ENCODE measurements around the gene FHOD3. TPM values are rescaled to one million over a fixed set of nuclear protein-coding genes. Genes with fewer than 3 reads are reported as not detected.

The FHOD3 gene
- total and polyA plus RNA-seq, 7 experiments from 2014 or later: not detected

DNA sequence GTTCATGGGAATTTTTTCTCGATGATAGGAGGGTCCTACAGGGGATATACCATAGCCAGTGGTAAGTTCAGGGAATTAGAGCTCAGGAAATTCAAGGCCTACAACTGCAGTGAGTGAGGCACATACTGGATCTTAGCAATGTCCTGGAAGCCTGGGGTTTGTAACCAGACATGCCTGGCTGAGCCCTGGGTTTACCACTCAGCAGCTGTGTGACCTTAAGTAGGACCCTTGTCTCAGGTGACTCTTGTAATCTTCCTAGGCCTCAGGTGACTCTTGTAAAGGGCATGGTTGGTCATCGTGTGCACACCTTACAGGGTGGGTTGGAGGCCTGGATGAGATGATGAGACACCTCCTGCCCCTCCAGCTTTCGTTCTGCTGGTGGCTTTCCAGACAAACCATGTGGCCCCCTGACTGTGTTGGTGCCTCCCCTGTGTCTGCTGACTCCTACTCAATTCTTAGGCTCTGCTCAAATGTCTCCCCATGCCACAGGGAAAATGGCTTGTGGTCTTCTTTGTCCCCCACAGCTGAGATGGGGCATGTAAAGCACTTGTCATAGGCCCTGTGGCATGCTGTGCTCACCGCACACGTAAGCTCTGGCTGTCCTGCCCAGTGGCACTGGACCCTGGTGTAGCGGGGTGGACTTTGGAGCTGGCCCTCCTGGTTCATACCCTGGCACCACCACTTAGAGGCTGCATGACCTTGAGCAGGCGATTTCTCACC is 94.1 kb downstream of the FHOD3 start:
- Histone ChIP-seq H3K4me3 (ENCODE audit: low read length) (no peak overlapping the region), H3K27me3 (ENCODE audit: control insufficient read depth in 2 of 2, insufficient read depth in 2 of 2, low read length in 2 of 2) (no peaks in the 10 kb centered on the region), H3K36me3 (ENCODE audit: control insufficient read depth in 2 of 3, insufficient read depth in 3 of 3, low read length in 3 of 3) (no peaks in the 10 kb centered on the region), H3K4me1 (ENCODE audit: control insufficient read depth in 2 of 2, insufficient read depth in 2 of 2, low read length in 2 of 2) (no peaks in the 10 kb centered on the region), H3K27ac (ENCODE audit: low read depth, low read length) (no peak overlapping the region), H3K9me3 (ENCODE audit: control insufficient read depth in 2 of 3, low read length in 3 of 3) (no peaks in the 10 kb centered on the region)
- H3K4me1 Mint-ChIP-seq: no peaks in the 10 kb centered on the region
- H3K36me3 Mint-ChIP-seq: no peaks in the 10 kb centered on the region
- no peak overlapping the region for H3K4me3 Mint-ChIP-seq
- intact Hi-C loops (cut with micrococcal nuclease): no loop called here
- ChIA-PET POLR2A (no interaction called here), CTCF (interaction anchor here (0.7 kb wide), 1 partner anchor 904 kb away, joined by 3 read pairs; no protein-coding TSS in a partner anchor)
- peaks cover 0 to 25% (median 6%) of the 10 kb centered on the region in 11 donors for H3K9me3 Mint-ChIP-seq
- no peak for ATAC-seq
- no peak overlapping the region for H3K27ac Mint-ChIP-seq
- H3K27me3 Mint-ChIP-seq: peaks cover 0 to 13% (median 8%) of the 10 kb centered on the region in 5 donors
- DNase-seq: no peak

DNA sequence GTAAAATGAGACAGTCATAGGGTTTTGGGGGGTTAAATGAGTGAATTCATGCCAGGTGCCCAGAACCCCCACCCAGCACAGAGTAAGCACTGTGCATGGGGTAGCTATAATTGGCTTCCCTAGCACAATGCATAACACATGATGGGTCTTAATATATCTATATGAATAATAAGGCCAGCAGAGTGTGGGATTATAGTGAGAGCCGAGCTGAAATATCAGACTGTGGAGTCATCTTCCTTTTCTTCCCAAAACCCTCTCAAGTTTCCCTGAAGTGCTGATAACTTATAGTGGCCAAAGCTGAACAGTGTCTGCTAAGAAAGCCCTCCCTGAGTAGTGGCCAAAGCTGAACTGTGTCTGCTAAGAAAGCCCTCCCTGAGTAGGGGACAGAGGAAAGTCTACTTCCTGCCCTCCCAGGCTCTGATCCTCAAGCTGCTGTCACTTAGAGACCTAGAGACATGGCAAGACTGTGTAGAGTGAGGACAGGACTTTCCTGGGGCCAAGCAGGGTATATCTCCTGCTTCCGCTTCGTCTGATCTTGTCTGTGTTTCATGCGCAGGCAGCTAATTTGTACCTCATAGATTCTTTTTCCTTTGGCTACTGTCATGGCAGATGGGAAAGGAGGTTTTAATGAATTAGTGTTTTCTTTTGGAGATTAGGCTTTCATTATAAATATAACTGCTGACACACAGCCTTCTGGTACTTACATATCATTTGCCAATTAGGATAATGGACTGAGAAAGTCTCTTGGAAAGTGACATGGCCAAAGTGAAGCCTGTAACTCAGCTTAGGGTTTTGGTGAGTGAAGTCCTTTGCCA is 94.9 kb downstream of the FHOD3 start:
- Histone ChIP-seq H3K27ac (ENCODE audit: low read depth, low read length) (no peak overlapping the region), H3K4me3 (ENCODE audit: low read length) (no peak overlapping the region), H3K36me3 (ENCODE audit: control insufficient read depth in 2 of 3, insufficient read depth in 3 of 3, low read length in 3 of 3) (no peaks in the 10 kb centered on the region), H3K4me1 (ENCODE audit: control insufficient read depth in 2 of 2, insufficient read depth in 2 of 2, low read length in 2 of 2) (no peaks in the 10 kb centered on the region), H3K9me3 (ENCODE audit: control insufficient read depth in 2 of 3, low read length in 3 of 3) (no peaks in the 10 kb centered on the region), H3K27me3 (ENCODE audit: control insufficient read depth in 2 of 2, insufficient read depth in 2 of 2, low read length in 2 of 2) (no peaks in the 10 kb centered on the region)
- intact Hi-C loops (cut with micrococcal nuclease): no loop called here
- ATAC-seq: no peak
- Mint-ChIP-seq H3K4me1 (no peaks in the 10 kb centered on the region), H3K4me3 (no peak overlapping the region), H3K9me3 (peaks cover 0 to 33% (median 8%) of the 10 kb centered on the region in 11 donors), H3K27me3 (peaks cover 0 to 13% (median 8%) of the 10 kb centered on the region in 5 donors), H3K27ac (no peak overlapping the region), H3K36me3 (no peaks in the 10 kb centered on the region)
- ChIA-PET CTCF (interaction anchor here (0.6 to 0.7 kb wide), 2 partner anchors 134 to 904 kb away, joined by 3 read pairs; no protein-coding TSS in a partner anchor), POLR2A (no interaction called here)
- no peak for DNase-seq

DNA sequence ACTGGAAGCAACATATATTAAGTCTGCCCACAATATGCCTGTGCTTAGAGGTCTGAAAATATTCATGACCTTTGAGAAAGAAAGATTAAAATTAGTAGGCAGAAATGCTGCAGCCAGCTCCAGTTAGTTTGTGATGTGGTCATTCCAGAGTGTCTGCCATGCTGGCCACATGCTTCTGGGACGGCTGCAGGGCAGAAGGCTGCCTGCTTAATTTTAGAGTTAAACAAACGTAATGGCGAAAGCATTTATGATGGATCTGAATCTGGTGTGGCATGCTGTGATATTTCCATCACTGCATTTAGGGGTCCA is 95.4 kb downstream of the FHOD3 start:
- no peaks in the 10 kb centered on the region for H3K4me1 Mint-ChIP-seq
- no peak overlapping the region for H3K4me3 Mint-ChIP-seq
- Histone ChIP-seq H3K27me3 (ENCODE audit: control insufficient read depth in 2 of 2, insufficient read depth in 2 of 2, low read length in 2 of 2) (no peaks in the 10 kb centered on the region), H3K36me3 (ENCODE audit: control insufficient read depth in 2 of 3, insufficient read depth in 3 of 3, low read length in 3 of 3) (no peaks in the 10 kb centered on the region), H3K4me1 (ENCODE audit: control insufficient read depth in 2 of 2, insufficient read depth in 2 of 2, low read length in 2 of 2) (no peaks in the 10 kb centered on the region), H3K4me3 (ENCODE audit: low read length) (no peak overlapping the region), H3K27ac (ENCODE audit: low read depth, low read length) (no peak overlapping the region), H3K9me3 (ENCODE audit: control insufficient read depth in 2 of 3, low read length in 3 of 3) (no peaks in the 10 kb centered on the region)
- POLR2A ChIA-PET: no interaction called here
- DNase-seq: no peak
- CTCF ChIA-PET: interaction anchor here (0.6 kb wide), 1 partner anchor 135 kb away, joined by 3 read pairs; no protein-coding TSS in a partner anchor
- H3K27ac Mint-ChIP-seq: no peak overlapping the region
- intact Hi-C loops (cut with micrococcal nuclease): no loop called here
- no peak for ATAC-seq
- H3K9me3 Mint-ChIP-seq: peaks cover 0 to 36% (median 8%) of the 10 kb centered on the region in 11 donors
- H3K27me3 Mint-ChIP-seq: peaks cover 0 to 17% (median 8%) of the 10 kb centered on the region in 5 donors
- H3K36me3 Mint-ChIP-seq: no peaks in the 10 kb centered on the region

DNA sequence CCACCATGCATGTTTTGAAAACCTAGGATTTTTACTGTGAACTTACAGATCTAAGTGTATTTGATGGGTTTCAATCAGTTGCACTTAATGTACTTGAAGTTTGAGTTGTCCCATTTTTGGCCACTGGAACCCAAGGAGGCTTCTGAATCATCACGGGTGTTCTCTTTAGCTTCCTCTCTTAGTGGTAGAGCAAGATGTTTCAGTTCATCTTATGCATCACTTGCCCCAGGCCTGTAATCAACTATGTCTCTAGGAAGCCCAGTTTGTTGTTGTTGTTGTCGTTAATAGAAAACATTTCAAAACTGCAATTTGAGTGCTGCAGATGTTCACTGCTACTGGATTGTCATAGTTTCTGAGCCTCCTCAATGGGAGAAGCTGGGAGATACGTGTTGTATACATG is 97.0 kb downstream of the FHOD3 start:
- Mint-ChIP-seq H3K36me3 (no peaks in the 10 kb centered on the region), H3K27me3 (peaks cover 0 to 17% (median 11%) of the 10 kb centered on the region in 5 donors), H3K27ac (no peak overlapping the region), H3K9me3 (peaks cover 0 to 36% (median 8%) of the 10 kb centered on the region in 11 donors), H3K4me1 (no peaks in the 10 kb centered on the region), H3K4me3 (no peak overlapping the region)
- intact Hi-C loops (cut with micrococcal nuclease): no loop called here
- H3K4me1 ChIP-seq (ENCODE audit: control insufficient read depth in 2 of 2, insufficient read depth in 2 of 2, low read length in 2 of 2): no peaks in the 10 kb centered on the region
- H3K27ac ChIP-seq (ENCODE audit: low read depth, low read length): no peak overlapping the region
- CTCF ChIA-PET: no interaction called here
- H3K9me3 ChIP-seq (ENCODE audit: control insufficient read depth in 2 of 3, low read length in 3 of 3): no peaks in the 10 kb centered on the region
- POLR2A ChIA-PET: no interaction called here
- no peak overlapping the region for H3K4me3 ChIP-seq (ENCODE audit: low read length)
- H3K27me3 ChIP-seq (ENCODE audit: control insufficient read depth in 2 of 2, insufficient read depth in 2 of 2, low read length in 2 of 2): no peaks in the 10 kb centered on the region
- H3K36me3 ChIP-seq (ENCODE audit: control insufficient read depth in 2 of 3, insufficient read depth in 3 of 3, low read length in 3 of 3): no peaks in the 10 kb centered on the region
- ATAC-seq: no peak
- no peak for DNase-seq

DNA sequence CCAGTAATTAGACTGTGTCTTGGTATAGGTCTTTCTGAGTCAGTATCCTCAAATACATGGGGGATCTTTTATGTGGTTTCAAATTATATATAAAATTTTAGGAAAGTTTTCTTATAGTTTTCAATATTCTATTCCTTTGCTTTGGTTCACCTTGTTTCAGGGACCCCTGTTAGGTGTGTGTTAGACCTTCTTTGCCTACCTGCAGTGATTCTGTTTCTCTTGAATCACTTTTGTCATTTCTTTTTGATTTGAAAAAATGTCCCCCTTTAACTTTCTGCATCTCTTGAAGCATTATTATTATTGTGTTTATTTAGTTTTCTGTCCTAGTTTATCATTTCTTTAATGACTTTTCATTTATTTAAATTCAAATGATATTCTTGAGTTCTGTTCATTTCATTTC is 98.7 kb downstream of the FHOD3 start:
- no peaks in the 10 kb centered on the region for H3K4me1 Mint-ChIP-seq
- Histone ChIP-seq H3K4me3 (ENCODE audit: low read length) (no peak overlapping the region), H3K27ac (ENCODE audit: low read depth, low read length) (no peak overlapping the region), H3K9me3 (ENCODE audit: control insufficient read depth in 2 of 3, low read length in 3 of 3) (no peaks in the 10 kb centered on the region), H3K36me3 (ENCODE audit: control insufficient read depth in 2 of 3, insufficient read depth in 3 of 3, low read length in 3 of 3) (no peaks in the 10 kb centered on the region), H3K27me3 (ENCODE audit: control insufficient read depth in 2 of 2, insufficient read depth in 2 of 2, low read length in 2 of 2) (no peaks in the 10 kb centered on the region), H3K4me1 (ENCODE audit: control insufficient read depth in 2 of 2, insufficient read depth in 2 of 2, low read length in 2 of 2) (no peaks in the 10 kb centered on the region)
- CTCF ChIA-PET: no interaction called here
- peaks cover 0 to 25% (median 14%) of the 10 kb centered on the region in 5 donors for H3K27me3 Mint-ChIP-seq
- no peak for ATAC-seq
- POLR2A ChIA-PET: no interaction called here
- no peak for DNase-seq
- peaks cover 0 to 36% (median 8%) of the 10 kb centered on the region in 11 donors for H3K9me3 Mint-ChIP-seq
- H3K4me3 Mint-ChIP-seq: no peak overlapping the region
- no peaks in the 10 kb centered on the region for H3K36me3 Mint-ChIP-seq
- no peak overlapping the region for H3K27ac Mint-ChIP-seq
- intact Hi-C loops (cut with micrococcal nuclease): no loop called here

DNA sequence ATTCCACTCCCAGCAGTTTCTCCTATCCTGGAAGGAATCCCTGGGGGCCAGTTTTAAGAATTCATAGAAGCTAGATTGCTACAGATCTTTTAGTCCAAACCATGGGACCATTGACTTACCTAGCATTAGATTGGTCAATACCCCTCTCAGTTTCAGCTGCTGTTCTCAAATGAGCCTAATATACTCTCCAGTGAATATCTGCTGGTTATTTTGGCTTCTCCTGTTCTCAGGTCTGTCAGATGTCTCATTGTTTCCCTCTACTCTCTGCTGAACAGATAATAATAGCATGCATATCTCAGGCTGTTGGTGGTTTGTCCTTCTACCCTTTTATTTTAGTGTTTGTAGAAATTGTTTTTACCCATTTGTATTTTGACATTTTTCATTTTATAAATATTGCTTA is 99.5 kb downstream of the FHOD3 start:
- no peak overlapping the region for H3K4me3 Mint-ChIP-seq
- H3K27me3 ChIP-seq (ENCODE audit: control insufficient read depth in 2 of 2, insufficient read depth in 2 of 2, low read length in 2 of 2): no peaks in the 10 kb centered on the region
- intact Hi-C loops (cut with micrococcal nuclease): no loop called here
- no peaks in the 10 kb centered on the region for H3K9me3 ChIP-seq (ENCODE audit: control insufficient read depth in 2 of 3, low read length in 3 of 3)
- peaks cover 0 to 25% (median 14%) of the 10 kb centered on the region in 5 donors for H3K27me3 Mint-ChIP-seq
- H3K4me3 ChIP-seq (ENCODE audit: low read length): no peak overlapping the region
- H3K27ac ChIP-seq (ENCODE audit: low read depth, low read length): no peak overlapping the region
- no peaks in the 10 kb centered on the region for H3K4me1 Mint-ChIP-seq
- peaks cover 0 to 36% (median 8%) of the 10 kb centered on the region in 11 donors for H3K9me3 Mint-ChIP-seq
- DNase-seq (no peak), ATAC-seq (no peak)
- POLR2A ChIA-PET: no interaction called here
- H3K36me3 Mint-ChIP-seq: no peaks in the 10 kb centered on the region
- no peak overlapping the region for H3K27ac Mint-ChIP-seq
- CTCF ChIA-PET: no interaction called here
- H3K36me3 ChIP-seq (ENCODE audit: control insufficient read depth in 2 of 3, insufficient read depth in 3 of 3, low read length in 3 of 3): no peaks in the 10 kb centered on the region
- H3K4me1 ChIP-seq (ENCODE audit: control insufficient read depth in 2 of 2, insufficient read depth in 2 of 2, low read length in 2 of 2): no peaks in the 10 kb centered on the region

All from naive thymus-derived CD4-positive, alpha-beta T cell (primary cell).